ENCODE results near the gene AMBP. TPM values are rescaled to one million over a fixed set of nuclear protein-coding genes. Genes with fewer than 3 reads are reported as not detected.

AMBP gene
- total RNA-seq, 1 experiment from 2014 or later: 0.22 TPM

- Histone ChIP-seq H3K9me3 (ENCODE audit: low read length) (no peaks in the 10 kb centered on the region), H3K27ac (ENCODE audit: low read length) (no peak overlapping the region), H3K4me1 (ENCODE audit: insufficient read depth, low read length) (peaks cover 10% of the 10 kb centered on the region; the same call in 1 of the 2 replicates), H3K9me2 (replicated peaks; ENCODE audit: low read length) (no peaks in the 10 kb centered on the region), H3F3A (ENCODE audit: low read length, unreplicated experiment) (no peaks in the 10 kb centered on the region), H3K4me2 (ENCODE audit: low read length) (no peak overlapping the region), H4K20me1 (ENCODE audit: low read length) (no peaks in the 10 kb centered on the region), H3K9ac (ENCODE audit: low read length) (no peak overlapping the region), H3K4me3 (ENCODE audit: low read length) (no peak overlapping the region), H2AFZ (ENCODE audit: low read length) (no peak overlapping the region), H3K27me3 (ENCODE audit: low read length) (no peaks in the 10 kb centered on the region), H3K79me2 (ENCODE audit: low read length) (no peaks in the 10 kb centered on the region), H3K36me3 (ENCODE audit: low read depth, low read length) (no peaks in the 10 kb centered on the region; the same call in 1 of the 2 replicates)
- no peak for TF ChIP-seq EZH2 (IDR thresholded peaks at IDR 0.05; ENCODE audit: low read length, unreplicated experiment)
- no peak for TF ChIP-seq CTCF (conservative IDR thresholded peaks at IDR 0.05; ENCODE audit: low read depth, low read length)
- no peak for TF ChIP-seq EZH2phosphoT487 (IDR thresholded peaks at IDR 0.05; ENCODE audit: borderline replicate concordance, low read length)
- CTCF ChIA-PET: no interaction called here
- DNase-seq (no peak), ATAC-seq (no peak)
- intact Hi-C loops (cut with micrococcal nuclease): no loop called here
- BruUV-seq (replicated peaks): no TSS peak
- POLR2A ChIA-PET (ENCODE audit: unreplicated experiment): no interaction called here
These were observed 29.3 kb downstream of the AMBP start for GRCh38 chr9:114048533-114049415.

- Histone ChIP-seq H2AFZ (ENCODE audit: low read length) (no peak overlapping the region), H3K4me3 (ENCODE audit: low read length) (no peak overlapping the region), H3K9me3 (ENCODE audit: low read length) (no peaks in the 10 kb centered on the region), H3K36me3 (ENCODE audit: low read depth, low read length) (no peaks in the 10 kb centered on the region; the same call in 1 of the 2 replicates), H3K79me2 (ENCODE audit: low read length) (no peaks in the 10 kb centered on the region), H3K9ac (ENCODE audit: low read length) (no peak overlapping the region), H3K4me1 (ENCODE audit: insufficient read depth, low read length) (peaks cover 10% of the 10 kb centered on the region; the same call in 1 of the 2 replicates), H3K9me2 (replicated peaks; ENCODE audit: low read length) (no peaks in the 10 kb centered on the region), H3K27me3 (ENCODE audit: low read length) (no peaks in the 10 kb centered on the region), H3K4me2 (ENCODE audit: low read length) (no peak overlapping the region), H4K20me1 (ENCODE audit: low read length) (no peaks in the 10 kb centered on the region), H3F3A (ENCODE audit: low read length, unreplicated experiment) (no peaks in the 10 kb centered on the region), H3K27ac (ENCODE audit: low read length) (no peak overlapping the region)
- intact Hi-C loops (cut with micrococcal nuclease): no loop called here
- DNase-seq (peak; percentile 22), ATAC-seq (0 out of 2 replicates have a peak, but pooled peaks have one; percentile 29)
- POLR2A ChIA-PET (ENCODE audit: unreplicated experiment): no interaction called here
- BruUV-seq (replicated peaks): no TSS peak
- CTCF ChIA-PET: no interaction called here
- no peak for TF ChIP-seq EZH2 (IDR thresholded peaks at IDR 0.05; ENCODE audit: low read length, unreplicated experiment)
- no peak for TF ChIP-seq EZH2phosphoT487 (IDR thresholded peaks at IDR 0.05; ENCODE audit: borderline replicate concordance, low read length)
- peak; percentile 39; the same call in 1 of the 2 replicates for TF ChIP-seq CTCF (conservative IDR thresholded peaks at IDR 0.05; ENCODE audit: low read depth, low read length)
These were observed 30.4 kb downstream of the AMBP start for GRCh38 chr9:114047717-114048116.

- Histone ChIP-seq H3K4me1 (ENCODE audit: insufficient read depth, low read length) (peaks cover 10% of the 10 kb centered on the region; the same call in 1 of the 2 replicates), H3K36me3 (ENCODE audit: low read depth, low read length) (no peaks in the 10 kb centered on the region; the same call in 1 of the 2 replicates), H3F3A (ENCODE audit: low read length, unreplicated experiment) (no peaks in the 10 kb centered on the region), H3K79me2 (ENCODE audit: low read length) (no peaks in the 10 kb centered on the region), H3K4me2 (ENCODE audit: low read length) (0 out of 2 replicates have a peak overlapping the region, but pooled peaks have one; percentile 1), H3K27me3 (ENCODE audit: low read length) (no peaks in the 10 kb centered on the region), H3K9ac (ENCODE audit: low read length) (no peak overlapping the region), H4K20me1 (ENCODE audit: low read length) (no peaks in the 10 kb centered on the region), H2AFZ (ENCODE audit: low read length) (no peak overlapping the region), H3K9me2 (replicated peaks; ENCODE audit: low read length) (no peaks in the 10 kb centered on the region), H3K9me3 (ENCODE audit: low read length) (no peaks in the 10 kb centered on the region), H3K4me3 (ENCODE audit: low read length) (no peak overlapping the region), H3K27ac (ENCODE audit: low read length) (no peak overlapping the region)
- DNase-seq (peak; percentile 33), ATAC-seq (peak; percentile 84)
- ChIA-PET POLR2A (ENCODE audit: unreplicated experiment) (no interaction called here), CTCF (no interaction called here)
- no TSS peak for BruUV-seq (replicated peaks)
- TF ChIP-seq CTCF (conservative IDR thresholded peaks at IDR 0.05; ENCODE audit: low read depth, low read length): no peak
- no peak for TF ChIP-seq EZH2 (IDR thresholded peaks at IDR 0.05; ENCODE audit: low read length, unreplicated experiment)
- TF ChIP-seq EZH2phosphoT487 (IDR thresholded peaks at IDR 0.05; ENCODE audit: borderline replicate concordance, low read length): no peak
- intact Hi-C loops (cut with micrococcal nuclease): no loop called here
These were observed 31.2 kb downstream of the AMBP start for GRCh38 chr9:114046875-114047274.

All from PC-3 (cell line).